GM23248 (cell line): ENCODE measurements around the gene PAIP1.
"Not testable (repeated sequence)": the region's sequence is repeated elsewhere in the genome, so short reads cannot be mapped to it uniquely, and the experiment has no call there.

Source experiments
- EZH2 ChIP-seq: fragments of 200-600 bp; sonication (generic); IDR thresholded peaks from 2 replicates; pipeline ENCODE4 v1.6.1; 2018; ENCODE audit warnings: antibody characterized with exemption, mild to moderate bottlenecking; ENCODE audit not compliant: insufficient read depth, poor library complexity, severe bottlenecking
- EZH2phosphoT487 ChIP-seq: fragments of 200-600 bp; sonication (generic); IDR thresholded peaks from 2 replicates; pipeline ENCODE4 v1.6.1; 2018; ENCODE audit warnings: antibody characterized with exemption, moderate library complexity, mild to moderate bottlenecking, low read depth; ENCODE audit not compliant: insufficient read depth

DNA sequence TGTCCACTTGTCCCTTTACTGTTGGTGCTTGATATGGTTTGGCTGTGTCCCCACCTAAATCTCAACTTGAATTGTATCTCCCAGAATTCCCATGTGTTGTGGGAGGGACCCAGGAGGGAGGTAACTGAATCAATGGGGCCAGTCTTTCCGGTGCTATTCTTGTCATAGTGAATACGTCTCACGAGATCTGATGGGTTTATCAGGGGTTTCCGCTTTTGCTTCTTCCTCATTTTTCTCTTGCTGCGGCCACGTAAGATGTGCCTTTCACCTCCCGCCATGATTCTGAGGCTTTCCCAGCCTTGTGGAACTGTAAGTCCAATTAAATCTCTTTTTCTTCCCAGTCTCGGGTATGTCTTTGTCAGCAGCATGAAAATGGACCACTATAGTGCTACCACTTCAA is 7.6 kb downstream of the PAIP1 start:
- TF ChIP-seq EZH2, EZH2phosphoT487: not testable (repeated sequence)
